A549 (cell line): Measurements from ENCODE around the gene PTCH2. TPM values are rescaled to one million over a fixed set of nuclear protein-coding genes. Genes with fewer than 3 reads are reported as not detected.
A peak's percentile ranks its signal among the peaks of the same experiment; 100 is the strongest.

Experiments used
- ATAC-seq, 2 experiments: fragments of 200-7000 bp in 1 of 2; fragments of >200 bp in 1 of 2; cut with Nextera tagmentation in 1 of 2; cut with Tn5 transposase in 1 of 2; 3 replicates each; pipeline versions ENCODE4 v1.8.0 to v1.9.1; 2018 to 2020; ENCODE audit warnings: mild to moderate bottlenecking in 1 of 2, moderate library complexity in 1 of 2
- CTCF ChIA-PET: fragments of 300-600 bp; sonication (Branson Sonifier 250); formaldehyde crosslinking; extraction: SDS; loops from one replicate; lab custom pipeline; 2021; ENCODE audit warnings: antibody characterized with exemption, inconsistent platforms; lab: Yijun Ruan, JAX
- POLR2A ChIA-PET: fragments of 350-600 bp; formaldehyde crosslinking; extraction: SDS; loops from one replicate; lab custom pipeline; 2021; ENCODE audit warnings: antibody characterized with exemption, inconsistent platforms; lab: Yijun Ruan, JAX
- DNase-seq, 2 experiments: peaks; one replicate each; pipeline versions ENCODE4 v3.0.0 to v3.0.0-alpha.2; 2011 to 2016; ENCODE audit warnings: low read depth in 1 of 2, low spot score in 1 of 2
- FAIRE-seq: peaks from 2 replicates; lab custom pipeline; 2011; peaks lifted over from hg19 to GRCh38; lab: Jason Lieb, UNC
- H3K27ac ChIP-seq, 2 experiments: fragments of >200 bp; sonication (Bioruptor Twin); formaldehyde crosslinking; 3 replicates each; pipeline ENCODE4 v1.5.1; 2016 to 2017
- H3K4me1 ChIP-seq: fragments of >200 bp; sonication (Bioruptor Twin); formaldehyde crosslinking; 3 replicates; pipeline ENCODE4 v1.6.1; 2016
- H3K4me2 ChIP-seq: fragments of >200 bp; sonication (Bioruptor Twin); formaldehyde crosslinking; 3 replicates; pipeline ENCODE4 v1.6.1; 2016
- H3K4me3 ChIP-seq: fragments of >200 bp; sonication (Bioruptor Twin); formaldehyde crosslinking; 3 replicates; pipeline ENCODE4 v1.5.1; 2016
- H3K9me3 ChIP-seq: fragments of >200 bp; sonication (Bioruptor Twin); formaldehyde crosslinking; 3 replicates; pipeline ENCODE4 v1.6.1; 2016
- BCL3 ChIP-seq: fragments of >200 bp; sonication (Bioruptor Twin); formaldehyde crosslinking; IDR thresholded peaks from 3 replicates; pipeline ENCODE4 v1.6.1; 2016
- CBX8 ChIP-seq: fragments of 200-600 bp; sonication (generic); IDR thresholded peaks from 2 replicates; pipeline ENCODE4 v1.6.1; 2016
- CEBPB ChIP-seq, 2 experiments: fragments of >200 bp in 1 of 2; sonication (Bioruptor Twin) in 1 of 2; formaldehyde crosslinking in 1 of 2; IDR thresholded peaks; 2 replicates each; pipeline ENCODE4 v1.6.1; 2012 to 2016
- CTCF ChIP-seq: fragments of >200 bp; sonication (Bioruptor Twin); formaldehyde crosslinking; IDR thresholded peaks from 3 replicates; pipeline ENCODE4 v1.5.1; 2016
- E2F6 ChIP-seq: IDR thresholded peaks from 2 replicates; pipeline ENCODE4 v1.6.1; 2012; ENCODE audit warnings: low read depth, borderline replicate concordance
- EHMT2 ChIP-seq: fragments of 200-600 bp; sonication (generic); IDR thresholded peaks from 2 replicates; pipeline ENCODE4 v1.6.1; 2016; ENCODE audit warnings: antibody characterized with exemption, low read depth, mild to moderate bottlenecking, moderate library complexity
- EP300 ChIP-seq, 2 experiments: fragments of >200 bp; sonication (Bioruptor Twin); formaldehyde crosslinking; IDR thresholded peaks; 2 replicates in 1 of 2; 3 replicates in 1 of 2; pipeline ENCODE4 v1.6.1; 2016 to 2017
- HDAC2 ChIP-seq: fragments of 200-600 bp; sonication (generic); IDR thresholded peaks from 2 replicates; pipeline ENCODE4 v1.6.1; 2016
- HEYL ChIP-seq: fragments of 250-450 bp; sonication (Bioruptor Pico); IDR thresholded peaks from 2 replicates; pipeline ENCODE4 v1.8.0; 2021; ENCODE audit warnings: mild to moderate bottlenecking, moderate library complexity
- HOXA7 ChIP-seq: fragments of 250-450 bp; sonication (Bioruptor Pico); IDR thresholded peaks from 2 replicates; pipeline ENCODE4 v1.5.0; 2020; ENCODE audit warnings: mild to moderate bottlenecking, moderate library complexity
- HOXB13 ChIP-seq: fragments of 250-450 bp; sonication (Bioruptor Pico); IDR thresholded peaks from 2 replicates; pipeline ENCODE4 v1.5.0; 2020; ENCODE audit warnings: low read depth, mild to moderate bottlenecking, moderate library complexity
- JUN ChIP-seq, 2 experiments: fragments of >200 bp; sonication (Bioruptor Twin); formaldehyde crosslinking; IDR thresholded peaks; 2 replicates in 1 of 2; 3 replicates in 1 of 2; pipeline ENCODE4 v1.6.1; 2016 to 2017
- JUNB ChIP-seq: fragments of >200 bp; sonication (Bioruptor Twin); formaldehyde crosslinking; IDR thresholded peaks from 2 replicates; pipeline ENCODE4 v1.6.1; 2016
- MAZ ChIP-seq: fragments of 150-350 bp; IDR thresholded peaks from 2 replicates; pipeline ENCODE4 v1.6.1; 2014; ENCODE audit warnings: antibody characterized with exemption, low read depth, low read length, borderline replicate concordance
- NPAS2 ChIP-seq: fragments of 250-450 bp; sonication (Bioruptor Pico); IDR thresholded peaks from 2 replicates; pipeline ENCODE4 v1.8.0; 2022; ENCODE audit warnings: mild to moderate bottlenecking, moderate library complexity, borderline replicate concordance
- PHF8 ChIP-seq: fragments of 200-600 bp; sonication (generic); IDR thresholded peaks from 2 replicates; pipeline ENCODE4 v1.6.1; 2016; ENCODE audit warnings: low read depth, mild to moderate bottlenecking, antibody characterized with exemption, moderate library complexity, borderline replicate concordance
- RCOR1 ChIP-seq: fragments of 150-350 bp; IDR thresholded peaks from 2 replicates; pipeline ENCODE4 v1.6.1; 2014; ENCODE audit warnings: antibody characterized with exemption, low read length, low read depth
- ZNF302 ChIP-seq: fragments of 250-450 bp; sonication (Bioruptor Pico); IDR thresholded peaks from 2 replicates; pipeline ENCODE4 v1.9.0; 2021; ENCODE audit warnings: inconsistent platforms, mild to moderate bottlenecking, moderate library complexity
- WGBS: methylation state at CpG from one replicate; pipeline ENCODE4 v1.1.6; 2017; ENCODE audit errors: missing lambda C conversion rate; 5-methylcytosine and 5-hydroxymethylcytosine counted together
- polyA plus RNA-seq, 4 experiments: library from polyadenylated mRNA; depleted of rRNA in 3 of 4; stranded (reverse); fragments of >200 nt; fragmentation: RNase III in 1 of 4; extraction: RNeasy Plus Mini Kit Qiagen cat#74134 plus additional on column Dnase treatment in 1 of 4; gene quantifications; 2 replicates in 3 of 4; 3 replicates in 1 of 4; pipeline ENCODE4 v1.2.3, GENCODE V29; 2011 to 2017

PTCH2 gene
- polyA plus RNA-seq, 2 of the 4 experiments (the other 2 are of a cell fraction): 0.14 to 0.32 TPM

DNA sequence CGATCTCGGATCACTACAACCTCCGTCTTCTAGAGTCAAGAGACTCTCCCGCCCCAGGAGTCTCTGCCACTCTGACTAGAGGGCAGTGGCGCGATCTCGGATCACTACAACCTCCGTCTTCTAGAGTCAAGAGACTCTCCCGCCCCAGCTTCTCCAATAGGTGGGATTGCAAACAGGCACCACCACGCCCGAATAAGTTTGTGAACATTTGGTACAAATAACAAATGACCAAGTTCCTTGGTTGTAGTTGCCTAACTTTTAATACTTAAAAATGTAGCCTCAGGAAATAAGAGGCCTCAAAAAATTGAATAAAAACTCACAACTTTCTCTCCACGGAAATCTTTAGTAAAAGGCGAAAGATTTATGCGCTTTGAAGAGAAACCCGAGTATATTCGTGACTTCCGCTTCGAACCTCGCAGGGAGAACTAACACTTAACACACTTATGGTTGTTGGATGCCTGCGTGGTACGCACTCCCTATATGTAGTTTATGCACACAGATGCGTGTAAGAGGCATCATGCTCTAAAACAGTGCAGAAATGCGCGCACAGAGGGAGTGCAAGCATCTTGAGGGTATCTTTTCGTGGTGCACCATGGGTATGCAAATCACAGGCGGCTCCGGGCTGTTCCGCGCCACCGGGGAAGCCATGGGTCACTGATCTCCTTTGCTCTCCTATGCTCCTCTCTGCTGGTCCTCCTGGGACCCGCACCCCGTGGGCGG is 23.3 kb downstream of the PTCH2 start (continued):
- TF ChIP-seq HOXB13: no peak
- peak; percentile 100 for TF ChIP-seq BCL3
- TF ChIP-seq NPAS2 (CRISPR knock-in tag): no peak

GRCh38 chr1:44819196-44819607 is 23.9 kb downstream of the PTCH2 start:
- Histone ChIP-seq H3K9me3 (no peaks in the 10 kb centered on the region), H3K4me2 (peak overlapping the region; percentile 96), H3K27ac (peak overlapping the region; percentile 97 to 98), H3K4me3 (peak overlapping the region; percentile 47), H3K4me1 (peaks cover 13% of the 10 kb centered on the region; the same call in 2 of the 3 replicates)
- FAIRE-seq (no peak), DNase-seq (no peak), ATAC-seq (peak; percentile 9 to 14; a peak in 5 of 6 replicates)
- TF ChIP-seq EHMT2: no peak
- peak; percentile 9; the same call in 1 of the 3 replicates for TF ChIP-seq CTCF
- no peak for TF ChIP-seq ZNF302 (CRISPR knock-in tag)
- 0 out of 2 replicates have a peak, but pooled peaks have one; percentile 8 for TF ChIP-seq PHF8
- TF ChIP-seq HOXA7: no peak
- no peak for TF ChIP-seq RCOR1
- 2% methylated on average over 13 of the region's 13 CpGs for WGBS
- ChIA-PET POLR2A (interaction anchor here (0.5 to 3.5 kb wide), 18 partner anchors 11 to 1128 kb away, joined by 3 to 57 read pairs (median 6); partner anchors contain the start of genes BTBD19, DYNLT4, HECTD3 and MUTYH), CTCF (interaction anchor here (0.7 to 4.5 kb wide), 9 partner anchors 10 to 107 kb away, joined by 3 to 23 read pairs (median 4); partner anchors contain the start of genes BTBD19, PLK3 and RNU5D-1)

DNA sequence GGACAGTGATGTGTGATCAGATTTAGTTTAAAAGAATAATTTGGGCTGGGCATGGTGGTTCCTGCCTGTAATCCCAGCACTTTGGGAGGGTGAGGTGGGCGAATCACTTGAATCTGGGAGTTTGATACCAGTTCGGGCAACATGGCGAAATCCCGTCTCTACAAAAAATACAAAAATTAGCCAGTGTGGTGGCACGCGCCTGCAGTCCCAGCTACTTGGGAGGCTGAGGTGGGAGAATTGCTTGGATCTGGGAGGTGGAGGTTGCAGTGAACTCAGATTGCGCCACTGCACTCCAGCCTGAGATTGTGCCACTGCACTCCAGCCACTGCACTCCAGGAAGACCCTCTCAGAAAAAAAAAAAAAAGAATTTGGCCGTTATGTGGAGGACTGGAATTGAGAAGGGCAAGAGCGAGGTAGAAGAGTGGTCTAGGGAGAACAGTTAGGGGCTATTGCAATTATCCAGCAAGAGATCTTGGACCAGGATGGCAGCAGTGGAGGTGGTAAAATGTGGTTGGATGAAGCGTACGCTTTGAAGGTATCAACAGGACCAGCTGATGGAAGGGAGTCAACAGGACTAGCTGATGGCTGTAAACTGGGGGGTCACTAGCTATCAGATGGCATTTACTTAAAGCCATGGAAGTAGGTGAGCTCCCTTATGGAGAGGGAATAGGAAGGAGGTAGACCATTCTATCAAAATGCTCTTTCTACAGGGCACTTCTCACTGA is 25.1 kb downstream of the PTCH2 start:
- Histone ChIP-seq H3K4me2 (no peak overlapping the region), H3K4me1 (peaks cover 19% of the 10 kb centered on the region; the same call in 2 of the 3 replicates), H3K9me3 (no peaks in the 10 kb centered on the region), H3K27ac (peak overlapping the region in 1 of 2 experiments; percentile 97; a peak in 2 of 6 replicates), H3K4me3 (no peak overlapping the region)
- 97% methylated on average over 11 of the region's 11 CpGs for WGBS
- CTCF ChIA-PET: interaction anchor here (0.6 to 4.5 kb wide), 11 partner anchors 8 to 193 kb away, joined by 3 to 23 read pairs (median 3); partner anchors contain the start of genes BTBD19, HECTD3 and PLK3
- TF ChIP-seq CBX8: no peak
- TF ChIP-seq CEBPB (IDR thresholded peaks at IDR 0.05): no peak
- no peak for TF ChIP-seq HOXA7
- no peak for TF ChIP-seq JUNB
- no peak for TF ChIP-seq ZNF302 (CRISPR knock-in tag)
- TF ChIP-seq MAZ: no peak
- no peak for TF ChIP-seq E2F6
- TF ChIP-seq PHF8: no peak
- no peak for TF ChIP-seq HOXB13
- no peak for TF ChIP-seq EP300 (IDR thresholded peaks at IDR 0.05)
- TF ChIP-seq HDAC2: no peak
- TF ChIP-seq JUN (IDR thresholded peaks at IDR 0.05): no peak
- TF ChIP-seq HEYL (CRISPR knock-in tag): no peak
- DNase-seq (no peak), ATAC-seq (no peak), FAIRE-seq (no peak)
- POLR2A ChIA-PET: interaction anchor here (0.6 to 3.5 kb wide), 5 partner anchors 10 to 96 kb away, joined by 3 to 57 read pairs (median 16); partner anchors contain the start of genes BTBD19, DYNLT4, PLK3 and RPS8
